ENCODE data around the gene HES6. TPM values are rescaled to one million over a fixed set of nuclear protein-coding genes. Genes with fewer than 3 reads are reported as not detected.
"Not testable (repeated sequence)": the region's sequence is repeated elsewhere in the genome, so short reads cannot be mapped to it uniquely, and the experiment has no call there.

Gene HES6
- total RNA-seq, 2 donors from 2014 or later: 2.3 to 6.9 TPM

DNA sequence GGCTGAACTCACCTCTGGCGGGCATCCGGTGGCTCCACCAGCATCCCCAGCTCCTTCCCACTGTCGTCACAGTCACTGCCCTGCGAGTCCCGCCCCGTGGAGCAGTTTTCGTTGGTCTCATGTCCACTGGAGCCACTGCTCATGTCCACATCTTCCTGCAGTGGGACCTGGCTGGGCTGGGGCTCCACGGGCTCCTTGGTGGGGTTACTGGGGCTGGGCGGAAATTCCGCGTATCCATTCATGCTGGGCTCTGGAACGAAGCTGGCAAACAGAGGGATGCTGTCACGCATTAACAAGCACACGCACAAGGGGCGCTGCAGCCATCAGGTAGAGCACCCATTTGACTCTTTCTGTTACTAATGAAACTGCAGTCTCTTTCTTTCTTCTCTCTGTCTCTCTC, 37.9 kb upstream of the HES6 start:
- intact Hi-C loops (cut with DNase I): no loop called here
- DNase-seq (ENCODE audit: low spot score): peak; percentile 66

GRCh38 chr2:238274152-238274865, 34.5 kb upstream of the HES6 start:
- DNase-seq (ENCODE audit: low spot score): no peak
- intact Hi-C loops (cut with DNase I): no loop called here

GRCh38 chr2:238273433-238273832, 33.6 kb upstream of the HES6 start:
- intact Hi-C loops (cut with DNase I); DNase-seq (ENCODE audit: low spot score): not testable (repeated sequence)

DNA sequence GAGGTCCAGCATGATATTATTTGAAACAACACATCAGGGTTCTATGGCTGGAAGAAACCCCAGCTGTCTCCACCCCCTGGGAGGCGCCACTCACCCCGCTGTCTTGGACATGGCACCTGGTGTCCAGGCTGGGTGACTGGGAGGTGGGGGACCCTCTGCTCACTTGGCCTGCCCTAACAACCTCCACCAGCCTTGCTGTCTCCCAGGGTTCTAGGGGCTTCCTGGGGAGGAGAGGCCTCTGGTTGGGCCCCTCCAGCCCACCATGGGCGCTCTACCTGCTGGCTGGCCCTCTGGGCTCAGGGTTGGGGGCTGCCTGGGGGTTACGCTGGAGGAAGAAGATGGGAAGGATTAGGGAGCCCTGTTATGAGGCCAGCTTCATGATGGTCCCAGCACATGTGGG, 32.3 kb upstream of the HES6 start:
- intact Hi-C loops (cut with DNase I): no loop called here
- no peak for DNase-seq (ENCODE audit: low spot score)

- intact Hi-C loops (cut with DNase I); DNase-seq (ENCODE audit: low spot score): not testable (repeated sequence)
Observed at GRCh38 chr2:238271686-238272085, 31.8 kb upstream of the HES6 start.

GRCh38 chr2:238271061-238271554, 31.3 kb upstream of the HES6 start:
- no peak for DNase-seq (ENCODE audit: low spot score)
- intact Hi-C loops (cut with DNase I): no loop called here

DNA sequence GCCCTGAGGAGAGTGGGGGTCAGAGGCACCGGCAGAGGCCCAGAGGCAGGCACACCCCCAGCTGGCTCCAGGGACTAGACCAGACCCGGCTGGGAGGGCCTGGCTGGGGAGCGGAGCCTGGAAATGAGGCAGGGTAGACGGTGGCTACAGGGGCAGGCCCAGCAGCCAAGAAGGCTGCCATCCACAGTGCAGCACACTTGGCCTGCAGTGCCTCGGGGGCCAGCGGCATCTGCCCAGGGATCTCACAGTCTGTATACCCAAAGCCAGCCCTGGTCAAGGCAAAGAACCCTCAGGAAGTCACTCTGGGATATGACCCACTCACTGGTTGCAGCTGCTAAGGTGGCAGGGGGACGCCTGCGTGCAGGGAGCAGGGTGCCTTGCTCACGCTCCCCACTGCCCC, 30.8 kb upstream of the HES6 start:
- no peak for DNase-seq (ENCODE audit: low spot score)
- intact Hi-C loops (cut with DNase I): no loop called here

DNA sequence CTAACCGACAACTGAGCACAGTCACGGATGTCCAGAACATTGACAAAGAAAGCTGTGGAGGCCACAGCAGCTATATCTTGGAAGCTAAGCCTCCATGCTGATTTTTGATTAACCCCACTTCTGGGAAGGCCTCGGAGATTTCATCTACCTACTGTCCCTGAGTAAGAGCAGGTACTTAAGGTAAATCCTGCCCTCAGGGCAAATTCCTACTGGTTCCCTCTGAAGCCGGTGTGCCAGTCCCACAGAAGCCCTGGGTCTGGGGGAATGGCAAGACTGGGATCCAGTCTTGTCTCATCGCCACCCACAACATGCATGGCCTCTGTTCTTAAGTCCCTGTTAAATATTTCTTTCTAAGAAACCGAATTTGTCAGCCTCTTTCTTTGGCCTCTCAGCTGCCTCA, 29.9 kb upstream of the HES6 start:
- intact Hi-C loops (cut with DNase I): no loop called here
- DNase-seq (ENCODE audit: low spot score): no peak

DNA sequence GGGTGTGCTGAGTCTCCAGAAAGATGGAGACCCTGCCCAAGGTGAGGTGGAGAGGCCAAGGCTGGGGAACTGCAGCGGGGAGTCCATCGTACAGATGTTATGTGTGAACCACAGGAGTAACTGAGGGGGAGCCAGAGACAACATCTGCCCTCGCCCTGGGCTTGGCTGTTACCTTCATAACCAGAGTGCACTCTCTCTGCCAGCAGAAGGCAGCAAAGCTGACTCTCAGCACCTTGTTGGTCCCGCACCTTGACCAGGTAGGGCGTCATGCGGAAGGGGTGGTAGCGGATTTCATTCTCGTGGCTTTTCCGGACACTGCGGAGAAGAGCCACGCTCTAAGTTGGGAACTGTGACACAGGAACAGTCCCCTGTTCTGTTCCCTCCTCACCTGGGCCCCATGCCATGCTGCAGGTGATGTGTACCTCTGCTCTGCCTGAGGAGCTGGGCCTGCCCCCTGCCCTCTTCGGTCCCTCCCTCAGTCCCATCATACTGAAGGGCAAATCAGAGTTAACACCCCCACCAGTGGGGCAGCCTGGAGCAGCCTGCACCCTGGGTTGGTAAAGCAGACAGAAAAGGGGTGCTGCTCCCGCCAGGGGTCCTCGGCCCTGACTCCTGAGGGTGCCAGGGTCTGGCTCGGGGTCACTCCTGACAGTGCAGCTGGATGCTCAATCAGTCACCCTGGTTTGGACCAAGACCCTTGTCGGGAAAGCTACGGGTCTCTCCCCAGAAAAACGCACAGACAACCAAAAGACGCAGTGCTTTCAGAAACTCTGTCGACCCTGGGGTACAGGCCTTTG, 28.2 kb upstream of the HES6 start:
- intact Hi-C loops (cut with DNase I): no loop called here
- DNase-seq (ENCODE audit: low spot score): no peak

GRCh38 chr2:238267341-238267710, 27.5 kb upstream of the HES6 start:
- intact Hi-C loops (cut with DNase I): no loop called here
- DNase-seq (ENCODE audit: low spot score): no peak

DNA sequence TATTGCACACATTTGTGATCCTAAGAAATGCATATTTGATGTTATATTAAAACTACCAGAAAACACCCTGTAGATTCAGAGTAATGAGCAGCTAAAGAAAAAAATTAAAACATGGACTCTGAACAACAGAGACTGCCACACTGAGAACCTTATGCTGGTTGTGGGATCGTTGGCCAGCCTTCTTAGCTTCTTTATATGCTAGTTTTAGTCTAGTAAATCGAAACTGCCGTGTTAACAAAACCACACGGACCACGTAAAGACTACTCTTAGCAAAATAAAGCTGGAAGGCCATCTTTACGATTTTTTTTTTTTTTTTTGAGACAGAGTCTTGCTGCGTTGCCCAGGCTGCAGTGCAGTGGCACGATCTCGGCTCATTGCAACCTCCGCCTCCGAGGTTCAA, 25.8 kb upstream of the HES6 start:
- DNase-seq (ENCODE audit: low spot score): no peak
- intact Hi-C loops (cut with DNase I): no loop called here

- intact Hi-C loops (cut with DNase I): loop anchor here in 1 of 2 donors (5.0 kb wide), 1 partner anchor 407 kb away; the partner anchor contains the start of gene RAMP1
- peak; percentile 57 for DNase-seq (ENCODE audit: low spot score)
Observed at GRCh38 chr2:238264072-238264460, 24.2 kb upstream of the HES6 start.

DNA sequence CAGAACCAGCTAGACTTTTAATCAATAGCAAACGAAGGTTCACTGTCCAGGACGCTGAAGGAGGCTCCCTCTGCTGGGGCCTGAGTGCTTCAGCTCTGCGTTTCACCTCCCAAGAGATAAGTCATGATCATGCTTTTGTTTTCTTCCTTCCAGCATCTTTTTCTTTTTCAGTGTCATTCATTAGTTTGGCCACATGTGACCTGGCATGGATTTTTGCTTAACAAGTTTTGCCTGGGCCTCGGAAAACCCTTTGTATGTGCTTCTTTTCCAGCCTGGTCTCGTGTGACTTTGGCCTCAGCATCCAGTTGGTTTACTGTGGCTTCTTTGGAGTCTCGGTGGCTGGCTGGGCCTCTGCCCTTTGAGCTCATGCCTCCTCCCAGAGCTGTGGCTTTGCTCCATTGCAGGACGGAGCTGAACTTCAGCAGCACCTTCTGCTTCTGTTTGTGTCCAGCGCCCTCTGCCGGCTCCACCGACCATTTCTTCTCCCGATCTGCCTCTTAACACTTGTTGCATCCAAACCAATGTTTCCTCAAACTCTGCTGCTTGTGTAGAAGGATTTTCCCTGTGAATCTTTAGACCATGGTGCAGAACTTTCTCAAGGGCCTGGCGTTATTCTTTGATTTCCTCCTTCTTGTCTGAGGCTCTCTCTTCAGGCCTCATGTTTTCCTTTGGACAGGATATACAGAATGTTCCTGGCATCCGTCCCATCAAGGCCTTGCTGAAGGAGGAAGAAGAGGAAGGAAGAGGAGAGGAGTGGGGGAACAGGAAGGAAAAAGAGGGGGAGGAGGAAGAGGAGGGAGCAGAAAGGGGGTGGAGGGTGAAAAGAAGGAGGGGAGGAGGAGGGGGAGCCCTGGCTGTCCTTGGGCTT, 23.6 kb upstream of the HES6 start:
- intact Hi-C loops (cut with DNase I): loop anchor here in 1 of 2 donors (5.0 kb wide), 1 partner anchor 406 kb away; the partner anchor contains the start of gene RAMP1
- DNase-seq (ENCODE audit: low spot score): peak; percentile 98

- intact Hi-C loops (cut with DNase I): loop anchor here in 1 of 2 donors (5.0 kb wide), 1 partner anchor 405 kb away; the partner anchor contains the start of gene RAMP1
- DNase-seq (ENCODE audit: low spot score): peak; percentile 67
Observed at GRCh38 chr2:238262496-238263122, 22.8 kb upstream of the HES6 start.

- intact Hi-C loops (cut with DNase I): loop anchor here in 1 of 2 donors (5.0 kb wide), 1 partner anchor 405 kb away; the partner anchor contains the start of gene RAMP1
- peak; percentile 64 for DNase-seq (ENCODE audit: low spot score)
Observed at GRCh38 chr2:238261718-238262375, 22.0 kb upstream of the HES6 start.

- intact Hi-C loops (cut with DNase I): loop anchor here (1.0 to 5.0 kb wide), 2 partner anchors 44 to 404 kb away; partner anchors contain the start of gene RAMP1 (in 1 of the 2)
- DNase-seq (ENCODE audit: low spot score): peak; percentile 81
Observed at GRCh38 chr2:238260883-238261282, 21.0 kb upstream of the HES6 start.

- peak; percentile 77 for DNase-seq (ENCODE audit: low spot score)
- intact Hi-C loops (cut with DNase I): loop anchor here (1.0 to 10.0 kb wide), 3 partner anchors 42 to 402 kb away; partner anchors contain the start of gene RAMP1 (in 1 of the 2)
Observed at GRCh38 chr2:238259061-238260020, 19.5 kb upstream of the HES6 start.

All from posterior vena cava (tissue), 2 donors.